ENCODE results near the gene HOXD11. TPM values are rescaled to one million over a fixed set of nuclear protein-coding genes. Genes with fewer than 3 reads are reported as not detected.

HOXD11 gene
- total RNA-seq, 1 donor from 2014 or later: not detected

GRCh38 chr2:176120364-176121189 lies 13.5 kb downstream of the HOXD11 start:
- Mint-ChIP-seq H3K27ac (ENCODE audit: unreplicated experiment) (no peak overlapping the region), H3K4me1 (ENCODE audit: low read depth, unreplicated experiment) (peaks cover 3% of the 10 kb centered on the region), H3K4me3 (ENCODE audit: unreplicated experiment) (no peak overlapping the region), H3K27me3 (ENCODE audit: unreplicated experiment) (peaks cover 51% of the 10 kb centered on the region), H3K9me3 (ENCODE audit: unreplicated experiment) (peaks cover 14% of the 10 kb centered on the region), H3K36me3 (ENCODE audit: unreplicated experiment) (peaks cover 6% of the 10 kb centered on the region)
- no peak for DNase-seq
- TF ChIP-seq, protein P1, sequence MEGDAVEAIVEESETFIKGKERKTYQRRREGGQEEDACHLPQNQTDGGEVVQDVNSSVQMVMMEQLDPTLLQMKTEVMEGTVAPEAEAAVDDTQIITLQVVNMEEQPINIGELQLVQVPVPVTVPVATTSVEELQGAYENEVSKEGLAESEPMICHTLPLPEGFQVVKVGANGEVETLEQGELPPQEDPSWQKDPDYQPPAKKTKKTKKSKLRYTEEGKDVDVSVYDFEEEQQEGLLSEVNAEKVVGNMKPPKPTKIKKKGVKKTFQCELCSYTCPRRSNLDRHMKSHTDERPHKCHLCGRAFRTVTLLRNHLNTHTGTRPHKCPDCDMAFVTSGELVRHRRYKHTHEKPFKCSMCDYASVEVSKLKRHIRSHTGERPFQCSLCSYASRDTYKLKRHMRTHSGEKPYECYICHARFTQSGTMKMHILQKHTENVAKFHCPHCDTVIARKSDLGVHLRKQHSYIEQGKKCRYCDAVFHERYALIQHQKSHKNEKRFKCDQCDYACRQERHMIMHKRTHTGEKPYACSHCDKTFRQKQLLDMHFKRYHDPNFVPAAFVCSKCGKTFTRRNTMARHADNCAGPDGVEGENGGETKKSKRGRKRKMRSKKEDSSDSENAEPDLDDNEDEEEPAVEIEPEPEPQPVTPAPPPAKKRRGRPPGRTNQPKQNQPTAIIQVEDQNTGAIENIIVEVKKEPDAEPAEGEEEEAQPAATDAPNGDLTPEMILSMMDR (IDR thresholded peaks at IDR 0.05; ENCODE audit: partially characterized antibody, unreplicated experiment): no peak

DNA sequence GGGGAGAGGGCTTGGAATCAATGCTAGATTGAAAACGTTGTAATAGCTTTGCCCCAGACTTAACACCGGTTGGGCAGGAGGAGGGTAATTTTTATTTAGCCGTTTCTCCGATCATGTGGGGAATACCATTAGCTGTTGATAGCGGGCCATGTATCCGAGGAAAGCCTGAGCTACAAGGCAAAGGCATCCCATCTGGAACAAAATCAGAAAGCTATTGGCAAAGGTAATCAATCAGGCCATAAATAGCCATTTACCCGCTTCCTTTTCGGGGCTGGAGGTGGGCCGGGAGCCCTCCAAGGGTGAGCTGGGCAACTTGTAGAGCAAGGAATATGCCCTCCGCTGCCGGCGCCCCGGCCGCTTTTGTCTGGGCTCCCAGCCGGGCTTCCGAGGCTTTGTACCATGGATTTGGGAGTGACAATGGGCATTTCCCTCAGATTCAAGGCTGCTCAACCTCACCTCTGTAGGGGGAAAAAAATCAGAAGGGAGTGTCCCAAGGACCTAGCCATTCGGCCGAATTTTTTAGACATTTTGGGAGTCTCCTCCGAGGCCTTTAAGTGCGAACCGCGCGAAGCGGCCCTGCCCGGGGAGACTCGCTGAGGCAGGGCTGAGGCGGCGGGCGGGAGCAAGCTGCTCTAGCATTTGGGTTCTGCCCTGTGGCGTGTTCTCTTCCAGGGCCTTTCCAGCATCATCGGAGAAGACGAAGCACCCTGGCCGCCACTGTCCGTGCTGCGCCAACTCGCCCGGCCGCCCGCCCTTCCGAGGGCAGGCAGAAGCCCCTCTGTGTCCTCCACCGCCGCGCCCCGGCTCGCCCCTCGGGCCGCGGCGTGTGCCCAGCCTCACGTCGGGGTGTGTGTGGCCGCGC lies 14.3 kb downstream of the HOXD11 start:
- H3K27me3 Mint-ChIP-seq (ENCODE audit: unreplicated experiment): peaks cover 51% of the 10 kb centered on the region
- no peak overlapping the region for H3K4me3 Mint-ChIP-seq (ENCODE audit: unreplicated experiment)
- TF ChIP-seq, protein P1 (IDR thresholded peaks at IDR 0.05; ENCODE audit: partially characterized antibody, unreplicated experiment): no peak
- peaks cover 14% of the 10 kb centered on the region for H3K9me3 Mint-ChIP-seq (ENCODE audit: unreplicated experiment)
- no peak for DNase-seq
- H3K36me3 Mint-ChIP-seq (ENCODE audit: unreplicated experiment): peaks cover 6% of the 10 kb centered on the region
- H3K27ac Mint-ChIP-seq (ENCODE audit: unreplicated experiment): no peak overlapping the region
- H3K4me1 Mint-ChIP-seq (ENCODE audit: low read depth, unreplicated experiment): peaks cover 3% of the 10 kb centered on the region

DNA sequence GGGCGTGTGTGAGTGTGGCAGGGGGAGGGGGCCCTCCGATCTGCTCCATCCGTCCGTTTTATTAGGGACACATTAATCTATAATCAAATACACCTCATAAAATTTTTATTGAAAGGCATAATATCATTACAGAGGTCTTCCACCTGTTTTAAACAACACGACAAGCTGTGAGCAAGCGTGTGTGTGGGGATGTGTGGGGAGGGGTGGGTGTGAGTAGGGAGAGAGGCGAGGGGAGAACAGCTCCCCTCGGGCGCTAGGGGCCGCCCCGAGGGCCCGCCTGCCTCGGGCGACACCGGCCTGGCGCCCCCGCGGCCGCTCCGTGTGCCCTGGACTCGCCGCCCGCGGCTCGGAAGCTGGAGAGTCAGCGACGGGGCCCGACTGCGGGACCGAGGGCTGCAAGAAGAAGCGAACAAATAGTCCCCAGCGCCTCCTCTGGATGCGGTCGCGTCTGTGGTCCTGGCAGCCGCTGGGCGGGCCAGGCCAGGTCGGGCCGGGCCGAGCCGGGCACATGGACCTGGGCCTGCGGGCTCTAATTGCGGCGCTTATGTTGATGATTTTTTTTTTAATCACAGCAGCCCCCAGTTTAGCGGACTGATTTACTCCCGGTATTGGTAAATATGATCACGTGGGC lies 15.1 kb downstream of the HOXD11 start:
- TF ChIP-seq, protein P1 (IDR thresholded peaks at IDR 0.05; ENCODE audit: partially characterized antibody, unreplicated experiment): no peak
- Mint-ChIP-seq H3K4me3 (ENCODE audit: unreplicated experiment) (peak overlapping the region; percentile 85), H3K9me3 (ENCODE audit: unreplicated experiment) (peaks cover 14% of the 10 kb centered on the region), H3K27ac (ENCODE audit: unreplicated experiment) (no peak overlapping the region), H3K4me1 (ENCODE audit: low read depth, unreplicated experiment) (peaks cover 3% of the 10 kb centered on the region), H3K36me3 (ENCODE audit: unreplicated experiment) (peaks cover under 1% of the 10 kb centered on the region), H3K27me3 (ENCODE audit: unreplicated experiment) (peaks cover 43% of the 10 kb centered on the region)
- DNase-seq: no peak

- Mint-ChIP-seq H3K27me3 (ENCODE audit: unreplicated experiment) (peaks cover 43% of the 10 kb centered on the region), H3K4me3 (ENCODE audit: unreplicated experiment) (peak within 1 kb of the TSS; percentile 85), H3K36me3 (ENCODE audit: unreplicated experiment) (no peaks in the 10 kb centered on the region), H3K4me1 (ENCODE audit: low read depth, unreplicated experiment) (peaks cover 3% of the 10 kb centered on the region), H3K27ac (ENCODE audit: unreplicated experiment) (no peak within 1 kb of the TSS), H3K9me3 (ENCODE audit: unreplicated experiment) (peaks cover 15% of the 10 kb centered on the region)
- TF ChIP-seq, protein P1 (IDR thresholded peaks at IDR 0.05; ENCODE audit: partially characterized antibody, unreplicated experiment): no peak
- DNase-seq: peak; percentile 79
Measured at GRCh38 chr2:176122683-176123410, 15.8 kb downstream of the HOXD11 start, which contains the start of gene HOXD9. HOXD9 (plus strand) TSS chr2:176122719; CDS start chr2:176122769, 50 bp downstream.
